ENCODE data around the gene STAG3.
"Not testable (repeated sequence)": the region's sequence is repeated elsewhere in the genome, so short reads cannot be mapped to it uniquely, and the experiment has no call there.

Gene STAG3

GRCh38 chr7:100174582-100174981, 3.1 kb upstream of the STAG3 start:
- no peak for DNase-seq (ENCODE audit: low read depth in 2 of 2)

- DNase-seq (ENCODE audit: low read depth in 2 of 2): no peak
These were observed 2.3 kb upstream of the STAG3 start for GRCh38 chr7:100175296-100175935.

- no peak for DNase-seq (ENCODE audit: low read depth in 2 of 2)
These were observed 1.3 kb upstream of the STAG3 start for GRCh38 chr7:100176096-100177044.

- not testable (repeated sequence) for DNase-seq (ENCODE audit: low read depth in 2 of 2)
These were observed 2.4 kb downstream of the STAG3 start for GRCh38 chr7:100180084-100180483.

- DNase-seq (ENCODE audit: low read depth in 2 of 2): not testable (repeated sequence)
These were observed 4.9 kb downstream of the STAG3 start for GRCh38 chr7:100182616-100183015.

GRCh38 chr7:100183090-100183489, 5.4 kb downstream of the STAG3 start:
- DNase-seq (ENCODE audit: low read depth in 2 of 2): not testable (repeated sequence)

GRCh38 chr7:100185726-100186125, 8.0 kb downstream of the STAG3 start:
- no peak for DNase-seq (ENCODE audit: low read depth in 2 of 2)

- DNase-seq (ENCODE audit: low read depth in 2 of 2): no peak
These were observed 11.3 kb downstream of the STAG3 start for GRCh38 chr7:100189061-100189460.

- DNase-seq (ENCODE audit: low read depth in 2 of 2): no peak
These were observed 12.5 kb downstream of the STAG3 start for GRCh38 chr7:100190048-100190711.

- DNase-seq (ENCODE audit: low read depth in 2 of 2): no peak
These were observed 14.1 kb downstream of the STAG3 start for GRCh38 chr7:100191775-100192174.

- not testable (repeated sequence) for DNase-seq (ENCODE audit: low read depth in 2 of 2)
These were observed 14.7 kb downstream of the STAG3 start for GRCh38 chr7:100192281-100192862.

- no peak for DNase-seq (ENCODE audit: low read depth in 2 of 2)
These were observed 15.3 kb downstream of the STAG3 start for GRCh38 chr7:100192969-100193368.

GRCh38 chr7:100195222-100195621, 17.5 kb downstream of the STAG3 start:
- DNase-seq (ENCODE audit: low read depth in 2 of 2): no peak

- DNase-seq (ENCODE audit: low read depth in 2 of 2): not testable (repeated sequence)
These were observed 18.2 kb downstream of the STAG3 start for GRCh38 chr7:100195901-100196322.

GRCh38 chr7:100198266-100198665, 20.5 kb downstream of the STAG3 start:
- DNase-seq (ENCODE audit: low read depth in 2 of 2): no peak

GRCh38 chr7:100200693-100201092, 23.0 kb downstream of the STAG3 start:
- DNase-seq (ENCODE audit: low read depth in 2 of 2): no peak

- DNase-seq (ENCODE audit: low read depth in 2 of 2): no peak
These were observed 26.7 kb downstream of the STAG3 start for GRCh38 chr7:100204454-100204853.

- peak in 1 of 2 donors; percentile 40 for DNase-seq (ENCODE audit: low read depth in 2 of 2)
These were observed 31.2 kb downstream of the STAG3 start for GRCh38 chr7:100208911-100209408.

- DNase-seq (ENCODE audit: low read depth in 2 of 2): no peak
These were observed 31.8 kb downstream of the STAG3 start for GRCh38 chr7:100209493-100209892.

GRCh38 chr7:100210805-100211204, 33.1 kb downstream of the STAG3 start:
- no peak for DNase-seq (ENCODE audit: low read depth in 2 of 2)

- DNase-seq (ENCODE audit: low read depth in 2 of 2): peak in 1 of 2 donors; percentile 45
These were observed 33.6 kb downstream of the STAG3 start for GRCh38 chr7:100211342-100211780.
